Measurements from ENCODE around the gene VSTM2L.

VSTM2L gene

DNA sequence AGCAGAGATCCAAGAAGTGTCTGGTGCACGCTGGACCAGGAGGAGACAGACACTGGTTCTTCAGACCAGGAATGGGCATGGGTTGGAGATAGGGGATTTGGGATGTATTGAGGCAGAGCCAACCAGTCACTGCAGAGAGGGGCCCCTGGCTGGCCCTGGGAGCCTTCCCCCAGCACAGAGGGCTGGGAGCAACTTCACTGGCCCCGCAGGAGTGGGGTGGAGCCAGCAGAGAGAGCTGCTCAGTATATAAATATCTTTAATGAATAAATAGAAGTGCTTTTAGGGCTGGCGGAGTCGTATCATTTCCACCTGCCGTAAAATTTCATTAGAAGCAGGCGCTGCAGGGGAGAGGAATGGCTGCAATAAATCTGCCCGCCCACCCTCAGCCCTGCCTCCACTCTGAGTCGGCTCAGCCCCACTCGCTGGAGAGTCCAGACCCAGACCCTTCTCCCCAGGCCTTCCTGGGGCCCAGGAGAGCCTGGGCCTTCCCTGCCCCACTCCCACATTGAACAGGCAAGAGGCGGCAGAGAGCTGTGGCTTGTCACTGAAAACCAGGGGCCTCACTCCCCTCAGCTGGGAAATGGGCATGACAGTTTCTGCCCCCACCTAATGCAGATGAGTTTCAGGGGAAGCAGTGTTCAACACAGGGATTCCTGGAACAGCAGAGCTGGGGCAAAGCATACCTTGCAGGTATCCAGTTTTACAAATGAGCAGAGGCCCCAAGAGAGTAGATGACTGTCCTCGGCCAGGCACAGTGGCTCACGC is 23.9 kb upstream of the VSTM2L start:
- DNase-seq (ENCODE audit: low read depth) = no peak

DNA sequence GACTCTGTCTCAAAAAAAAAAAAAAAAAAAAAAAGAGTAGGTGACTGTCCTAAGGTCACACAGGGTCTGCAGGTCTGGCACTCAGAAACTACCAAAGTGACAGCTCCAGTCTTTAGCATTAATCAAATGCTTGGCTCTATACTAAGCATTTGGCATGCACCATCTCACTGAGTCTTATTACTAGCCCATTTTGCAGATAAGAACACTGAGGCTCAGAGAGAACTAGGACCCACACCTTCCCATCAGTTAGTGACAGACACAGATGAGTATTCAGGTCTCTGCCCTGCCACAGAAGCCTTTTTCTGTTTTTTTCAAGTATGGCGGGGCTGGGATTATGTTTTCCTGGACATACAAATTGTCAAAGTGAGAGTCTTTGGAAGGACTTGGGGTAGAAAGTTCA is 23.1 kb upstream of the VSTM2L start:
- DNase-seq (ENCODE audit: low read depth) = no peak

DNA sequence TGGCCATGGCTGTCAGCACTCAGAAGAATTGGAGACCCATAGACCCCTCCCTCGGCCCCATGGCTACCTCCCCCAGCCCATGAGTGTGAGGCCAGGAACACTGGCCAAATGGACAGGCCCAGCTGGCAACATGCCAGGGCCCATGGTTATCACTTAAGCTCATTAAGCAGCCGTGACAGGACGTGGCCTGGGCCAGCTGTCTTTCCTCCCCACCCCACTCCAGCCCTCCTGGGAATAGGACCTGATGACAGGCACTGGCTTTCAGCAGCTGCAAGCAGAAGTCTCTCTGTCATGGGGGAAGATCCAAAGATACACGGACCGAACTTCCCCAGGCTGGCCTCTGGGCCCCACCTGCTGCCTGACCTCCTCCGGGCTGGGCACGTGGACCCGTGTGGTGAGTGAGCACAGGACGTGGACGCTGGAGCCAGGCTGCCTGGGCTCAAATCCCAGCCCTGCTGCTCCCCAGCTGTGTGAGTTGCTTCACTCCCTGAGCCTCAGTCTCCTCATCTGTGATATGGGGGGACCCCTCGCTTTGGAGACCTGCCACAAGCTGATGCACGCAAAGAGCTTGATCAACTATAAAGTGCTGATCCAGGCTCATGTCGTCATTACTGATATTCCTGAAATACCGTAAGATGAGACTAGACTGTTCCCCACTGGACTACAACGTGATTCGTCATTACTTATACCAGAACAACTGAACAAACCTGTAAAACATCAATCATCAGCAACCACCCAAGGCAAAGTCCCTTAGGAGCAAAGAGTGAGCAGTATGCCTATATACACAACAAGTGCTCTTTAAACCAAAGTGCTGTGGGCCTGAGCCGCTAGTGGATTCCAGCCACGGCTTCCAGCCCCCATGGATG is 22.0 kb upstream of the VSTM2L start:
- DNase-seq (ENCODE audit: low read depth) = no peak

DNA sequence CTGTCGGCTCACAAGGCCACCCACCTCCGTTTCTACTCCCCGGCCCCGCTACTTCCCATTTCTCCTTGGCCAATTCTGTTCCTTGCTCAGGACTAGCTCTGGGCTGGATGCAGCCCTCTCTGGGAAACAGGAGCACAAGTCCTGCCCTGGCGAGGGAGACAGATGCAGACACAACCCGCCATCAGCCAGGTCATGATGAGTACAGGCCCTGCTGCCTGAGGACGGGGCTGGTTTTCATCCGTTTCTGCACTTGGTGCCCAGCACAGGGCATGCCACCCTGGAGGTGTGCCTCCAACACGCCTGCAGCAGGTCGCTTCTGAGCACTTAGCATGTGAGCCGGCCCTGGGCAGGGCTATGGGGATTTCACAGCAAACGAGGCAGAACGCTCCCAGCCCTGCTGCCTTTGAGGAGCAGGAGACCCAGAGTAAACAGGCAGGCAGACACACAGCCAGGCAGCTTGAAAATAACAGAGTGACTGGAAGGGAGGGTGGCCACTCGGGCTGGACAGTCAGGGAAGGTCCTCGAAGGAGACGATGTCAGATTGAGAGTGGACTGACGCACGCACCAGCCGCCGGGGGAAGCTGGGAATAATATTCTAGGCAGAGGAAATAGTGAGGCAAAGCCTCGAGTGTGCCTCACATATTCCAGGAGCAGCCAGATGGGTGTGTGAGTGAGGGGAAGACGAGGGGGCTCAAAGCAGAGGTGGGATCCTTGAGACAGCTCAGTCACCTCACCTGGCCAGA is 21.2 kb upstream of the VSTM2L start:
- DNase-seq (ENCODE audit: low read depth) = no peak

DNA sequence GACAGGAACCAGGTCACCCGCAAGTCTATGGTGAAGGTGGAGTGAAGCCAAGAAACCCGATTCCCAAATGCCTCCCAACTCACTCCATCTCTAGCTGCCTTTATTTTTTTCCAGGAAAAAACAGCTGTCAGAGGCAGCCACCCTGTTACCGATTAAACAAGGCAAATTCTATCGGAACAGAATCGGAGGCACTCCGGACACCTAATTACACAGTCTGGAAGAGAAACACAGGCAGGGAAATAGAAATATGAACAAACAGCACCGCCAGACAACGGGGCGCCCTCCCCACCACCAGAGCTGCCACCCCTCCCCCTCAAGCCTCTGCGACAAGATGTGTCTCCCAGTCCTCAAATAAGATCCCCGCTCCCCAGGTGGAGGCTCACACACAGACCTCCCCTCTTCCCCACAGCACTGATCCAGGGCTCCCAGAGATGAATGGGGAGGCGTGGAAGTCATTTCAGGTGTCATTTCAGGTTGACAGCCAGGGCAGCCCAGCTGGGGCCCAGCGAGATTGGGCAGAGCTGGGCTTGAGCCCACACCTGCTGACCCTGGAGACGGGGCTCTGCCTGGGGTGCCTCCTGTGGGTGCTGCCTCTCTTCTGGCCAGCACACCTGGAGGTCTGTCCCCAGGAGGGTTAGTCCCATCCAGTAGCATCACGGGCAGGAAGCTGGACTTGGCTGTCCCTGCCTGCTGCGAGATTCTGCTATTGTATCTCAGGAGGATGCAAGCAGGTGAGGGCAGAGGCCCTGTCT is 19.8 kb upstream of the VSTM2L start:
- DNase-seq (ENCODE audit: low read depth) = no peak

GRCh38 chr20:37885042-37885441 is 17.9 kb upstream of the VSTM2L start:
- DNase-seq (ENCODE audit: low read depth) = no peak

DNA sequence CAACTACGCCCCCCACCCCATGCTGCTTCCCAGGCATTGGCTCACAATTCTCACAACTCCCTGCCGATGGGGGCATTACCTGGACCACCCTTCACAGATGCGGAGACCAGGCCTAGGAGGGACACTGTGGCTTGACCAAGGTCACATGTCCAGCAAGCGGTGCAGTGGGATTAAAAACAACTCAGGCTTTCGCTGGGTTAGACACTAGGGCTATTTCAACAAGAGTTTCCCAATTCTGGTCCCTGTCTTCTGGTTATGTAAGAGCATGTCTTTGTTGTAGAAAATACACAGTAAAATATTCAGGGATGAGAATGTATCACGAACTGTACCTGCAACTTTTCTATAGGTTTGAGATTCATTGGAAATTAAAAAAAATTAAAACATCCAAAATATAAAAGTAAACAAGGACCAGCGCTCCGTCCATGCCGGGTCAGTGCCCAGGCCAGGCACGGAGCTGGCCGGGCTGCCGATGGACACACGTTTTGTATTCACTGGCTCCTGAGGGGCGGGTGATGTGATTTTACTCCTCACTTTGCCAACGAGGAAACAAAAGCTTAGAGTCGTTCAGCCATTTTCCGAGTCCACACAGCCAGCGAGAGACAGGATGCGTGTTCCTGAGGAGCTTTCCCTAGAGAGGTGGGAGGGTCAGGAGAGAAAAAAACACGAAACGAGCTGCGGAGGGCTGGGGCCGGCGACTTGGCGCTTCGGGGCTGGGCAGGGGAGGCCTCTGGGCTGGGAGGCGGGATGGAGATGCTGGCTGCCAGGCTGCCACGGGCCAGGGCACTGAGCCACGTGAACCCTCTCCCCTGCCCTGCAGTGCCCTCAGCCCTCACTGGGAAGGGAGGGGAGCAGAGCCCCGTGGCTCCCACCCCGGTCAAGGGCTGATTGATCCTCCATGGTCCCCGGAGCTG is 17.1 kb upstream of the VSTM2L start:
- DNase-seq (ENCODE audit: low read depth) = no peak

DNA sequence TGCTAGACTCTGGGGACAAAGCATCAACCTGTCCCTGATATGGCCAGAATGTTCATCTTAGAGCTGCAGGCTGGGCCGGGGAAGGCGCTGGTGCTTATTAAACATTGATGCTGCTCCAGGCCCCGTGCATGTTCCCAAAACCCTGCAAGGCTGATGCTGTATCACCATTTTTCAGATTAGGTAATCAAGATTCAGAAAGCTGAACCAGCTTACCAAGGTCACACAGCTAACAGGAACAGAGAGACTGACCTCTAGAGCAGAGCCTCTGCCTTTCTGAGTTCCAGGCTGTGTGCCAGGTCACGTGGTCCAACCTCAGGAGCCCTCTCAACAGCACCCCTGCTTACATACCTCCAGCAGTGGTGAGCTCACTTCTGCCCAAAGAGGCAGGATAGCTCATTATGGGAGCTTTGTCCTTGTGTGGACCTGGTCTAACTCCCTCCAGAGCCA is 16.1 kb upstream of the VSTM2L start:
- DNase-seq (ENCODE audit: low read depth) = no peak

- no peak for DNase-seq (ENCODE audit: low read depth)
Measured at GRCh38 chr20:37888641-37889040, 14.3 kb upstream of the VSTM2L start.

- no peak for DNase-seq (ENCODE audit: low read depth)
Measured at GRCh38 chr20:37890108-37890507, 12.8 kb upstream of the VSTM2L start.

DNA sequence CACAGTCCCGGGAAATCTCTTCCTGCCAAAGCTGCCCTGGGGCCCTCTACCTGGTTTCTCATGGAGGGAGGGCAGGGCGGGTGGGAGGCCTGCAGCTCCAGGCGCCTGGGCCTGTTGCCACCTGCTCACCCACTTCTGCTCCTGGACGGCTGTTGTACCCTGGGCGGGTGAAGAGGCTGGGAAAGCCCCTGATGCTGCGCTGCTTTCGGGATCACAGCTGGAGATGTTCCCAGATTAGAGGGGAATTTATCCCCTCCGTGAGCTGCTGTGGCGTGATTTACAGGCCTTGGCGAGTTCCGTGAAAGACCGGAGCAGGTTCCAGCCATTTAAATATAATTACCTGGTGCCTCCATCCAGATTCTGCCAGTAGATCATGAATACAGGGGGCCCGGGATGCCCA is 12.3 kb upstream of the VSTM2L start:
- no peak for DNase-seq (ENCODE audit: low read depth)

GRCh38 chr20:37892001-37892400 is 10.9 kb upstream of the VSTM2L start:
- no peak for DNase-seq (ENCODE audit: low read depth)

DNA sequence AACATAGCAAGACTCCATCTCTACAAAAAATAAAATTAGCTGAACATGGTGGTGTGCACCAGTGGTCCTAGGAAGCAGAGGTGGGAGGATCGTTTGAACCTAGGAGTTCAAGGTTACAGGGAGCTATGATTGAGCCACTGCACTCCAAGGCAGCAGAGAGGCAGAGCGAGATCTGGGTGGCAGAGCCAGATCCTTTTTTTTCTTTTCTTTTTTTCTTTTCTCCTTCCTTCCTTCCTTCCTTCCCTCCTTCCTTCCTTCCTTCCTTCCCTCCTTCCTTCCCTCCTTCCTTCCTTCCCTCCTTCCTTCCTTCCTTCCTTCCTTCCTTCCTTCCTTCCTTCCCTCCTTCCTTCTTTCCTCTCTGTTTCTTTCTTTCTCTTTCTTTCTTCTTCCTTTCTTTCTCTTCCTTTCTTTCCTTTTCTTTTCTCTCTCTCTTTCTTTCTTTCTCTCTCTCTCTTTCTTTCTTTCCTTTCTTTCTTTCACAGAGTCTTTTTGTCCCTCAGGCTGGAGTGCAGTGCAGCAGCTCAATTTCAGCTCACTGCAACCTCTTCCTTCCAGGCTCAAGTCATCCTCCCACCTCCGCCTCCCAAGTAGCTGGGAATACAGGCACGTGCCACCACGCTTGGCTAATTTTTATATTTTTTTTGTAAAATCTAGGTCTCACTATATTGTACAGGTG is 9.2 kb upstream of the VSTM2L start:
- no peak for DNase-seq (ENCODE audit: low read depth)

DNA sequence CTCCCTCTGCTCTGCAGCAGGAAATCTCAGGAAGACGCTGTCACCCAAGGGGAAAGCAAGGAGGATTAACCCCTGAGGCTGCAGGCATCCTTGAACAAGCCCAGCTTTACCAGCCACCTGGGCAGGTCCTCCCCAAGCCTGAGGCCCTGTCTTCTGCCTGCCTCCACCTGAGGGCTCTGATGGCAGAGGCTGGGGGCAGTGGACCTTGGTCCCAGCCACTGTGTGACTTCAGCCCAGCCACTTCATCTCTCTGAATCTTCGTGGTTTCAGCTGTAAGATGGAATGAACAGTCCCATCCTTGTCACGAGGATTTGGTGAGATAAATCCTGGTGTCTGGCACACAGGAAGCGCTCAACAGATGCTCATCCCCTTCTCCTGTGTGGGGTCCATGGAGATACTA is 8.5 kb upstream of the VSTM2L start:
- DNase-seq (ENCODE audit: low read depth) = no peak

DNA sequence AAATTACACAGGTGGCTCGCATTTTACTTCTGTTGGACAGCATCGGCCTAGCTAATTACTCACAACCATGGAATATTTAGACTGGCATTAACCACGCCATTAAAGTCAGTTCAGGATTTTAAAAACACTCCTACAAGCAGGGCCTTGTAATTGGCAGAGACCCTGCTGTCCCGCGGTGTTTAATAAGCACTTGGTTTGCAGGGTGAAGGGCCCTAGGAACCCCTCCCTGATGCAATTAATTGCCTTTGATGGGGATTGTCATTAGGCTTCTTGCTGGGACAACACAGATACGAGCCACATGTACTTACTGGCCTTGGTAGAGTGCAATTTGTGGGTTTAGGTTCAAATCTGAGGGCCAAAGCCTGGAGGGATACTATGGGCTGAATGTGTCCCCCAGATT is 7.8 kb upstream of the VSTM2L start:
- DNase-seq (ENCODE audit: low read depth) = no peak

GRCh38 chr20:37896932-37897548 is 5.9 kb upstream of the VSTM2L start:
- DNase-seq (ENCODE audit: low read depth) = no peak

GRCh38 chr20:37898233-37899104 is 4.5 kb upstream of the VSTM2L start:
- DNase-seq (ENCODE audit: low read depth) = no peak

DNA sequence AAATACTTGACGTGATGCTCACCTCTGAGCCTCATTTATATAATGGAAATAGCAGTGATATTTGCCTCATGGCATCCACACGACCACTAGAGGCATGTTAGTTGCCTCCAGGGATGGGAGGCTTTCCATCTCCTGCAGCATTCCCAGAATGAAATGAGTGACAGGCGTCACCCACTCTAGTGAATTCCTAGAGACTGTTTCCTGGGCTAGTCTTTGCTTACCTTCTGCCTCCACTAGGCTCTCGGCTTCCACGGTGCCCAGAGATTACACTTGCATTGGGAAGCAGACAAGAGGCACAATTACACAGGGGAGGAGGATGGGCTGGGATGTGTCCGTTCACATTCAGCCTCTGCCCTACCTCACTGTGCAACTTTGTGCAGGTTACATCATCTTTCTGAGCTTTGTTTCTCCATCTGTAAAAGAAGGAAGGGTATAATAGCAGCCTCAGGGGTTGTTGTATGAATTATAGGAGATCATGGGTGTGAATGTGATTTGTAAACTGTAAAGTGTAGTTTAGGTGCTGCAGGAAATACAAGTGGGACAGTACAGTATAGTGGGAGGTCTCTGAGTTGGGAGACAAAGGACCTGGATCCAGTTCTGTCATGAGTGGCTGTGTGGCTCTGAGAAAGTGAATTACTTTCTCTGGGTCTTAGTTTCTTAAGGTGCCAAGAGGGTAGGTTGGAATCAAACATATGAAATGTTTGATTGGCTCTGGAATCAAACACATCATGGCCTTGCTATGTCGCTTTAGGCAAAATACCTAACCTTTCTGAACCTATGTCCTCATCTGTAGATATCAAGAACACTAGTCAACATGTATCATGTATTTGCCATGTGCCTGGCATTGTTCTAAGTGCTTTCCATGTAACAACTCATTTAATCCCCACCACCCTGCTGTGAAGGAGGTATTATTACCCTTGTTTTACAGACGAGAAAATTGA is 3.6 kb upstream of the VSTM2L start:
- no peak for DNase-seq (ENCODE audit: low read depth)

Data from GM04504 (cell line).